Osteoblast (primary cell): ENCODE measurements around the gene AGPS. TPM values are rescaled to one million over a fixed set of nuclear protein-coding genes. Genes with fewer than 3 reads are reported as not detected.
A peak's percentile ranks its signal among the peaks of the same experiment; 100 is the strongest.

Experiments
- DNase-seq: peaks from one replicate; pipeline ENCODE4 v3.0.0; 2011; ENCODE audit warnings: low spot score, mixed read lengths; ENCODE audit not compliant: insufficient read length; ENCODE audit errors: missing footprints
- H2AFZ ChIP-seq: 2 replicates; pipeline ENCODE4 v1.6.0; 2011; ENCODE audit warnings: mild to moderate bottlenecking, low read length
- H3K27ac ChIP-seq: 2 replicates; pipeline ENCODE4 v1.5.1; 2011; ENCODE audit warnings: mild to moderate bottlenecking, low read depth, low read length, moderate library complexity
- H3K27me3 ChIP-seq: 2 replicates; pipeline ENCODE4 v1.6.0; 2012; ENCODE audit warnings: mild to moderate bottlenecking, control low read depth, inconsistent platforms, low read length, moderate library complexity; ENCODE audit not compliant: insufficient read depth
- H3K36me3 ChIP-seq: 2 replicates; pipeline ENCODE4 v1.5.1; 2011; ENCODE audit warnings: mild to moderate bottlenecking, low read length, control low read depth, moderate library complexity; ENCODE audit not compliant: insufficient read depth
- H3K4me1 ChIP-seq: 2 replicates; pipeline ENCODE4 v1.5.1; 2011; ENCODE audit warnings: mild to moderate bottlenecking, low read length, control low read depth, moderate library complexity; ENCODE audit not compliant: insufficient read depth
- H3K4me2 ChIP-seq: 2 replicates; pipeline ENCODE4 v1.6.0; 2011; ENCODE audit warnings: mild to moderate bottlenecking, low read length; ENCODE audit not compliant: insufficient read depth
- H3K4me3 ChIP-seq: fragments of 200-600 bp; sonication (generic); 3 replicates; pipeline ENCODE4 v1.5.1; 2012; ENCODE audit warnings: mild to moderate bottlenecking, low read length, inconsistent platforms; ENCODE audit not compliant: insufficient read depth
- H3K79me2 ChIP-seq: 2 replicates; pipeline ENCODE4 v1.6.0; 2012; ENCODE audit warnings: mild to moderate bottlenecking, low read length, control low read depth, inconsistent platforms; ENCODE audit not compliant: insufficient read depth
- H3K9me3 ChIP-seq: 2 replicates; pipeline ENCODE4 v1.5.1; 2011; ENCODE audit warnings: low read depth, low read length, control low read depth
- H4K20me1 ChIP-seq: 2 replicates; pipeline ENCODE4 v1.6.0; 2012; ENCODE audit warnings: mild to moderate bottlenecking, low read length, control low read depth; ENCODE audit not compliant: insufficient read depth
- CTCF ChIP-seq: IDR thresholded peaks from 2 replicates; pipeline ENCODE4 v1.5.1; 2011; ENCODE audit warnings: mild to moderate bottlenecking, low read depth, low read length, moderate library complexity; ENCODE audit errors: extremely low read depth
- total RNA-seq: library from RNA; depleted of rRNA; stranded (reverse); fragments of >200 nt; gene quantifications from 2 replicates; pipeline ENCODE4 v1.2.3, GENCODE V29; 2012

Gene AGPS
- total RNA-seq, 1 donor: 34.0 TPM

GRCh38 chr2:177467646-177468045, 75.1 kb downstream of the AGPS start:
- Histone ChIP-seq H3K79me2 (no peaks in the 10 kb centered on the region), H2AFZ (no peak overlapping the region), H4K20me1 (no peaks in the 10 kb centered on the region), H3K36me3 (peaks cover 4% of the 10 kb centered on the region), H3K27ac (no peak overlapping the region), H3K4me3 (no peak overlapping the region), H3K9me3 (no peaks in the 10 kb centered on the region), H3K4me2 (peak overlapping the region; percentile 36), H3K4me1 (peaks cover 8% of the 10 kb centered on the region), H3K27me3 (no peaks in the 10 kb centered on the region)
- TF ChIP-seq CTCF: no peak
- DNase-seq: peak; percentile 81

- H4K20me1 ChIP-seq: no peaks in the 10 kb centered on the region
- H2AFZ ChIP-seq: no peak overlapping the region
- H3K36me3 ChIP-seq: peaks cover under 1% of the 10 kb centered on the region
- no peak overlapping the region for H3K27ac ChIP-seq
- H3K9me3 ChIP-seq: no peaks in the 10 kb centered on the region
- TF ChIP-seq CTCF: no peak
- peaks cover 8% of the 10 kb centered on the region for H3K4me1 ChIP-seq
- no peak overlapping the region for H3K4me2 ChIP-seq
- no peak overlapping the region for H3K4me3 ChIP-seq
- H3K79me2 ChIP-seq: no peaks in the 10 kb centered on the region
- H3K27me3 ChIP-seq: no peaks in the 10 kb centered on the region
- DNase-seq: no peak
Measured at GRCh38 chr2:177471990-177472389, 79.4 kb downstream of the AGPS start.

DNA sequence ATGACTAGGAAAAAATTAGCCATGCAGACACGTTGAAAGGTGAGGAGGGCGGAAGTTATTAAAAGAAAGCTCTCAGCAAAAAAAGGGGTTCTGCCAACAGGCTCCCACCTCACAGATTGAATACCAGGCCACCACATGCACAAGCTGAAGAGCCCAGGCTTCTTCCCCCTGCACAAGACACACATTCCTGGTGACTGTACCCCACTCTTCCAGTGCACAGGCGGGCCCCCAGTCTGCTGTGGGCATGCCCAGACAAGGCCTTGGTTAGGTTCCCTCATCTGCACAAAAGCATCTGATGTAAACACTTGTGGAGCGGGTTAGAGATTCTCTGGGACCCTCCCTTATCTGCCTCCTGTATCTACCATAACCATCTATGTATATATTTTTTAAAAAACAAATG, 81.7 kb downstream of the AGPS start:
- Histone ChIP-seq H3K79me2 (no peaks in the 10 kb centered on the region), H3K36me3 (peaks cover 7% of the 10 kb centered on the region), H2AFZ (no peak overlapping the region), H3K4me2 (no peak overlapping the region), H3K9me3 (no peaks in the 10 kb centered on the region), H3K4me1 (no peaks in the 10 kb centered on the region), H3K27me3 (no peaks in the 10 kb centered on the region), H3K27ac (no peak overlapping the region), H3K4me3 (no peak overlapping the region), H4K20me1 (no peaks in the 10 kb centered on the region)
- DNase-seq: no peak
- TF ChIP-seq CTCF: no peak

DNA sequence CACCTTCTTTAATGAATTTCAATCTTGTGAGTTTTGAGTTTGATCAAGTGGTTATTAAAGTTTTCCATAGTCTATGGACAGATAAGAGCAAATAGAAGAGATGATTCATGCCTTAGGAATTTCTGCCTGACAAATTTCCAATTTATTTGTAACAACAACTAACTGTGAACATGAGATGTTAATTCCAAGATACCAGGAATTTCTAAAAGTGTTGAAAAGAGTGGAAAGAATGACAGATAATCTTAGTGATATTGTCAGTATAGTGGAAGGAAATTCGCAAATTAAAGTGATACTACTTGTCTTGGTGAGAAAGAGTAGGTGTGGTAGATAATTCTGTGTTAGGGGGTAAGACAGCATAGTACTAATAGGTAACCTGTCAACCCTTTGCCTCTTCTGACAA, 82.4 kb downstream of the AGPS start:
- no peaks in the 10 kb centered on the region for H3K4me1 ChIP-seq
- peaks cover 7% of the 10 kb centered on the region for H3K36me3 ChIP-seq
- H2AFZ ChIP-seq: no peak overlapping the region
- H3K9me3 ChIP-seq: no peaks in the 10 kb centered on the region
- no peaks in the 10 kb centered on the region for H3K79me2 ChIP-seq
- TF ChIP-seq CTCF: no peak
- H3K27me3 ChIP-seq: no peaks in the 10 kb centered on the region
- H4K20me1 ChIP-seq: no peaks in the 10 kb centered on the region
- no peak for DNase-seq
- H3K4me3 ChIP-seq: no peak overlapping the region
- H3K4me2 ChIP-seq: no peak overlapping the region
- no peak overlapping the region for H3K27ac ChIP-seq
